HG02623 (cell line): ENCODE results near the gene EPB41L1.

Experiments used
- ATAC-seq: cut with Tn5 transposase; IDR thresholded peaks from one replicate; pipeline ENCODE4 v1.9.1; 2021; ENCODE audit warnings: moderate library complexity; ENCODE audit not compliant: unreplicated experiment

The EPB41L1 gene

GRCh38 chr20:36153736-36154699, 522 bp upstream of the EPB41L1 start:
- ATAC-seq, result no peak

GRCh38 chr20:36155629-36155971, 1.1 kb downstream of the EPB41L1 start:
- ATAC-seq, result no peak

- ATAC-seq, result no peak
Measured at GRCh38 chr20:36155991-36156390, 1.5 kb downstream of the EPB41L1 start.

GRCh38 chr20:36157610-36158009, 3.1 kb downstream of the EPB41L1 start:
- no peak for ATAC-seq

- ATAC-seq, result no peak
Measured at GRCh38 chr20:36158160-36158741, 3.7 kb downstream of the EPB41L1 start.

- no peak for ATAC-seq
Measured at GRCh38 chr20:36159833-36160232, 5.3 kb downstream of the EPB41L1 start.

- no peak for ATAC-seq
Measured at GRCh38 chr20:36162272-36162966, 7.9 kb downstream of the EPB41L1 start.

GRCh38 chr20:36167902-36168503, 13.5 kb downstream of the EPB41L1 start:
- ATAC-seq, result no peak

- ATAC-seq, result no peak
Measured at GRCh38 chr20:36170542-36171215, 16.1 kb downstream of the EPB41L1 start.

GRCh38 chr20:36173451-36173933, 19.0 kb downstream of the EPB41L1 start:
- no peak for ATAC-seq

GRCh38 chr20:36175016-36175415, 20.5 kb downstream of the EPB41L1 start:
- ATAC-seq, result no peak

- no peak for ATAC-seq
Measured at GRCh38 chr20:36175475-36175995, 21.0 kb downstream of the EPB41L1 start.

- no peak for ATAC-seq
Measured at GRCh38 chr20:36177716-36178115, 23.2 kb downstream of the EPB41L1 start.

GRCh38 chr20:36179170-36179945, 24.8 kb downstream of the EPB41L1 start:
- ATAC-seq, result no peak

GRCh38 chr20:36180323-36180722, 25.8 kb downstream of the EPB41L1 start:
- ATAC-seq, result no peak

GRCh38 chr20:36181934-36182603, 27.5 kb downstream of the EPB41L1 start:
- ATAC-seq, result no peak

GRCh38 chr20:36182604-36183154, 28.1 kb downstream of the EPB41L1 start:
- no peak for ATAC-seq

- no peak for ATAC-seq
Measured at GRCh38 chr20:36183155-36183944, 28.8 kb downstream of the EPB41L1 start.
